T-helper 9 cell (primary cell): ENCODE data around the gene TMEM132E.

Experiments
- DNase-seq: peaks from one replicate; pipeline ENCODE4 v3.0.0-alpha.2; 2020

Gene TMEM132E

GRCh38 chr17:34603974-34604373, 24.6 kb downstream of the TMEM132E start:
- no peak for DNase-seq

- no peak for DNase-seq
Observed at GRCh38 chr17:34606763-34607162, 27.4 kb downstream of the TMEM132E start.

GRCh38 chr17:34607917-34608316, 28.5 kb downstream of the TMEM132E start:
- no peak for DNase-seq

- no peak for DNase-seq
Observed at GRCh38 chr17:34609210-34609609, 29.8 kb downstream of the TMEM132E start.

GRCh38 chr17:34610039-34610438, 30.7 kb downstream of the TMEM132E start:
- DNase-seq, result no peak

- no peak for DNase-seq
Observed at GRCh38 chr17:34610506-34610905, 31.1 kb downstream of the TMEM132E start.

GRCh38 chr17:34613064-34614019, 34.0 kb downstream of the TMEM132E start:
- no peak for DNase-seq

GRCh38 chr17:34614698-34615097, 35.3 kb downstream of the TMEM132E start:
- no peak for DNase-seq

GRCh38 chr17:34615326-34615725, 35.9 kb downstream of the TMEM132E start:
- DNase-seq, result no peak

- DNase-seq, result no peak
Observed at GRCh38 chr17:34616148-34616547, 36.8 kb downstream of the TMEM132E start.

- no peak for DNase-seq
Observed at GRCh38 chr17:34617398-34617797, 38.0 kb downstream of the TMEM132E start.

GRCh38 chr17:34619687-34620217, 40.4 kb downstream of the TMEM132E start:
- DNase-seq, result no peak

- DNase-seq, result no peak
Observed at GRCh38 chr17:34620458-34620857, 41.1 kb downstream of the TMEM132E start.

- no peak for DNase-seq
Observed at GRCh38 chr17:34622862-34623623, 43.7 kb downstream of the TMEM132E start.

- no peak for DNase-seq
Observed at GRCh38 chr17:34623856-34624766, 44.7 kb downstream of the TMEM132E start.

- no peak for DNase-seq
Observed at GRCh38 chr17:34624767-34625383, 45.5 kb downstream of the TMEM132E start.

GRCh38 chr17:34626121-34626681, 46.8 kb downstream of the TMEM132E start:
- DNase-seq, result no peak

- DNase-seq, result no peak
Observed at GRCh38 chr17:34628879-34629278, 49.5 kb downstream of the TMEM132E start.

GRCh38 chr17:34633351-34633750, 54.0 kb downstream of the TMEM132E start:
- no peak for DNase-seq

GRCh38 chr17:34633760-34634159, 54.4 kb downstream of the TMEM132E start:
- DNase-seq, result no peak

GRCh38 chr17:34634551-34635160, 55.3 kb downstream of the TMEM132E start:
- no peak for DNase-seq
